ENCODE results near the gene SHISA4.

DNA sequence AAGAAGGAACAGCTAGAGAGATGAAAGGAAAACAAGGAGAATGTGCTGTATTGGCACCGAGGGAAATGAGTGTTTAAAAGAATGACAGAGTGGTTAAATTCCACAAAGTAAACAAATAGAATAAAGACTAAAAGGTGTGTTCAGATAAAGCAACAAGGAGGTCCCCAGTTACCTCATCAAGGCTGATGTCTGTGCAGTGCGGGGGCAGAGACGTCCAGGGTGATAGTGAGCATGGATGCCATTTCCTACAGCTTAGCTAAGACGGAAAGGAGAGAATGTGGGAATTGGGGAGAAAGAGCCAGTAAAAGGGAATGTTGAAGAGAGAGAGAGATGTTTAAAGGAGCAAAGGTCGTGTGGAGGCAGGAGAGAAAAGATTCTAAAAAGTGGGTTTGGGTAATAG, 42.1 kb downstream of the SHISA4 start:
- TF ChIP-seq TARDBP (IDR thresholded peaks at IDR 0.05) (no peak), SP1 (IDR thresholded peaks at IDR 0.05) (no peak), BHLHE40 (IDR thresholded peaks at IDR 0.05; ENCODE audit: borderline replicate concordance) (no peak), ELF4 (IDR thresholded peaks at IDR 0.05) (no peak), FOXA1 (IDR thresholded peaks at IDR 0.05) (no peak), L3MBTL2 (conservative IDR thresholded peaks at IDR 0.05) (no peak), SUZ12 (IDR thresholded peaks at IDR 0.05) (no peak), FOXK2 (IDR thresholded peaks at IDR 0.05) (no peak), NFRKB (IDR thresholded peaks at IDR 0.05) (no peak), HDGF (IDR thresholded peaks at IDR 0.05; ENCODE audit: borderline replicate concordance) (no peak), FOXM1 (IDR thresholded peaks at IDR 0.05; ENCODE audit: borderline replicate concordance) (no peak)
- TF ChIP-seq, protein P1, sequence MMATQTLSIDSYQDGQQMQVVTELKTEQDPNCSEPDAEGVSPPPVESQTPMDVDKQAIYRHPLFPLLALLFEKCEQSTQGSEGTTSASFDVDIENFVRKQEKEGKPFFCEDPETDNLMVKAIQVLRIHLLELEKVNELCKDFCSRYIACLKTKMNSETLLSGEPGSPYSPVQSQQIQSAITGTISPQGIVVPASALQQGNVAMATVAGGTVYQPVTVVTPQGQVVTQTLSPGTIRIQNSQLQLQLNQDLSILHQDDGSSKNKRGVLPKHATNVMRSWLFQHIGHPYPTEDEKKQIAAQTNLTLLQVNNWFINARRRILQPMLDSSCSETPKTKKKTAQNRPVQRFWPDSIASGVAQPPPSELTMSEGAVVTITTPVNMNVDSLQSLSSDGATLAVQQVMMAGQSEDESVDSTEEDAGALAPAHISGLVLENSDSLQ (IDR thresholded peaks at IDR 0.05): no peak

Measured in HEK293T (cell line).